CD14-positive monocyte (primary cell): ENCODE measurements around the gene FLCN. TPM values are rescaled to one million over a fixed set of nuclear protein-coding genes. Genes with fewer than 3 reads are reported as not detected.

Experiments
- DNase-seq, 3 donors: peaks; one replicate each; pipeline ENCODE4 v3.0.0-alpha.2; 2011 to 2022
- H2AFZ ChIP-seq: 2 replicates; pipeline ENCODE4 v1.6.0; 2012; ENCODE audit warnings: mild to moderate bottlenecking, low read depth, low read length, inconsistent platforms; ENCODE audit not compliant: insufficient read depth, poor library complexity, severe bottlenecking
- H3K27ac ChIP-seq, 2 donors: 1 replicate in 1 of 2; 2 replicates in 1 of 2; pipeline ENCODE4 v1.5.1; 2012 to 2013; ENCODE audit warnings: low read length in 2 of 2, control low read depth in 1 of 2, inconsistent platforms in 1 of 2, low read depth in 1 of 2, mild to moderate bottlenecking in 1 of 2
- H3K27me3 ChIP-seq, 2 donors: one replicate each; pipeline versions ENCODE4 v1.6.0 to v1.6.1; 2011 to 2013; ENCODE audit warnings: low read length in 2 of 2; ENCODE audit not compliant: control insufficient read depth in 2 of 2, insufficient read depth in 2 of 2
- H3K36me3 ChIP-seq, 2 donors: replicated peaks in 1 of 2; 1 replicate in 1 of 2; 2 replicates in 1 of 2; pipeline versions ENCODE4 v1.5.1 to v1.6.1; 2012 to 2013; ENCODE audit warnings: low read length in 2 of 2, control low read depth in 1 of 2, inconsistent platforms in 1 of 2, mild to moderate bottlenecking in 1 of 2; ENCODE audit not compliant: insufficient read depth in 2 of 2, control insufficient read depth in 1 of 2
- H3K4me1 ChIP-seq, 2 donors: 1 replicate in 1 of 2; 2 replicates in 1 of 2; pipeline versions ENCODE4 v1.5.1 to v1.6.1; 2012 to 2013; ENCODE audit warnings: low read length in 2 of 2, control low read depth in 1 of 2, inconsistent platforms in 1 of 2, mild to moderate bottlenecking in 1 of 2, moderate library complexity in 1 of 2; ENCODE audit not compliant: insufficient read depth in 2 of 2, control insufficient read depth in 1 of 2
- H3K4me2 ChIP-seq: replicated peaks from 2 replicates; pipeline ENCODE3; 2012; ENCODE audit warnings: low read length, moderate library complexity, mild to moderate bottlenecking; ENCODE audit not compliant: poor library complexity, severe bottlenecking; ENCODE audit errors: extremely low read depth
- H3K4me3 ChIP-seq, 3 experiments: fragments of 200-600 bp in 1 of 3; sonication (generic) in 1 of 3; replicated peaks in 1 of 3; 1 replicate in 2 of 3; 2 replicates in 1 of 3; pipeline ENCODE4 v1.5.1; 2011 to 2013; ENCODE audit warnings: low read length in 3 of 3, mild to moderate bottlenecking in 3 of 3, control low read depth in 2 of 3, low read depth in 2 of 3, inconsistent platforms in 1 of 3, moderate library complexity in 1 of 3
- H3K79me2 ChIP-seq: 2 replicates; pipeline ENCODE4 v1.6.0; 2012; ENCODE audit warnings: mild to moderate bottlenecking, control low read depth, inconsistent platforms, low read length, moderate library complexity; ENCODE audit not compliant: insufficient read depth
- H3K9ac ChIP-seq: 2 replicates; pipeline ENCODE4 v1.6.0; 2017; ENCODE audit warnings: low read length, mild to moderate bottlenecking; ENCODE audit not compliant: insufficient read depth, poor library complexity, severe bottlenecking
- H3K9me3 ChIP-seq, 2 donors: replicated peaks in 1 of 2; 1 replicate in 1 of 2; 2 replicates in 1 of 2; pipeline versions ENCODE4 v1.5.1 to v1.6.1; 2012 to 2013; ENCODE audit warnings: low read length in 2 of 2, control low read depth in 1 of 2; ENCODE audit not compliant: control insufficient read depth in 1 of 2, insufficient read depth in 1 of 2
- H4K20me1 ChIP-seq: 2 replicates; pipeline ENCODE4 v1.6.0; 2012; ENCODE audit warnings: mild to moderate bottlenecking, low read length, control low read depth, moderate library complexity; ENCODE audit not compliant: insufficient read depth
- H3K27ac Mint-ChIP-seq, 7 donors: one replicate each; pipeline ENCODE4 v1.8.0; 2020; ENCODE audit warnings: mild to moderate bottlenecking in 7 of 7, mixed read lengths in 7 of 7, moderate library complexity in 6 of 7, inconsistent platforms in 2 of 7
- H3K27me3 Mint-ChIP-seq, 3 donors: one replicate each; pipeline ENCODE4 v1.8.0; 2021 to 2022; ENCODE audit warnings: low read depth in 3 of 3, mild to moderate bottlenecking in 3 of 3, mixed read lengths in 3 of 3, moderate library complexity in 3 of 3, inconsistent platforms in 1 of 3
- H3K36me3 Mint-ChIP-seq, 2 donors: one replicate each; pipeline ENCODE4 v1.8.0; 2020; ENCODE audit warnings: mixed read lengths in 2 of 2, inconsistent platforms in 1 of 2, mild to moderate bottlenecking in 1 of 2
- H3K4me1 Mint-ChIP-seq: one replicate; pipeline ENCODE4 v1.8.0; 2020; ENCODE audit warnings: mild to moderate bottlenecking, mixed read lengths
- H3K4me3 Mint-ChIP-seq, 2 donors: one replicate each; pipeline ENCODE4 v1.8.0; 2020; ENCODE audit warnings: mild to moderate bottlenecking in 2 of 2, mixed read lengths in 2 of 2, moderate library complexity in 1 of 2
- H3K9me3 Mint-ChIP-seq, 7 donors: one replicate each; pipeline ENCODE4 v1.8.0; 2020 to 2022; ENCODE audit warnings: mixed read lengths in 7 of 7, mild to moderate bottlenecking in 6 of 7, moderate library complexity in 6 of 7, inconsistent platforms in 2 of 7
- WGBS: methylation state at CpG from one replicate; pipeline ENCODE4 v1.1.5; 2013; ENCODE audit warnings: missing lambda C conversion rate; ENCODE audit not compliant: insufficient coverage; 5-methylcytosine and 5-hydroxymethylcytosine counted together
- intact Hi-C, 2 donors: fragments of 100-400 bp; cut with micrococcal nuclease; formaldehyde crosslinking; loops; one replicate each; pipeline versions ENCODE4 v1.15.0 to v1.15.1; 2023
- polyA plus RNA-seq, 3 donors: library from polyadenylated mRNA; depleted of rRNA in 1 of 3; unstranded in 2 of 3; stranded (reverse) in 1 of 3; fragments of 300-500 nt in 2 of 3; fragments of >200 nt in 1 of 3; fragmentation: Illumina TruSeq in 2 of 3; gene quantifications; 1 replicate in 2 of 3; 2 replicates in 1 of 3; pipeline ENCODE4 v1.2.3, GENCODE V29; 2012 to 2021
- TF ChIP-seq, protein P1 (sequence below): fragments of 200-600 bp; IDR thresholded peaks from one replicate; pipeline ENCODE4 v1.8.0; 2022; ENCODE audit warnings: antibody characterized with exemption, mild to moderate bottlenecking

The FLCN gene
- polyA plus RNA-seq, 3 donors, result 5.8 to 46.9 (median 8.0) TPM

GRCh38 chr17:17252149-17252661, 15.2 kb upstream of the FLCN start:
- no peak overlapping the region for H3K9ac ChIP-seq
- DNase-seq, result no peak
- no peaks in the 10 kb centered on the region for H3K27me3 ChIP-seq
- no peak overlapping the region for H2AFZ ChIP-seq
- H3K27ac ChIP-seq, result no peak overlapping the region
- H3K9me3 Mint-ChIP-seq, result no peaks in the 10 kb centered on the region
- no peaks in the 10 kb centered on the region for H3K79me2 ChIP-seq
- no peak overlapping the region for H3K4me2 ChIP-seq
- TF ChIP-seq, protein P1, sequence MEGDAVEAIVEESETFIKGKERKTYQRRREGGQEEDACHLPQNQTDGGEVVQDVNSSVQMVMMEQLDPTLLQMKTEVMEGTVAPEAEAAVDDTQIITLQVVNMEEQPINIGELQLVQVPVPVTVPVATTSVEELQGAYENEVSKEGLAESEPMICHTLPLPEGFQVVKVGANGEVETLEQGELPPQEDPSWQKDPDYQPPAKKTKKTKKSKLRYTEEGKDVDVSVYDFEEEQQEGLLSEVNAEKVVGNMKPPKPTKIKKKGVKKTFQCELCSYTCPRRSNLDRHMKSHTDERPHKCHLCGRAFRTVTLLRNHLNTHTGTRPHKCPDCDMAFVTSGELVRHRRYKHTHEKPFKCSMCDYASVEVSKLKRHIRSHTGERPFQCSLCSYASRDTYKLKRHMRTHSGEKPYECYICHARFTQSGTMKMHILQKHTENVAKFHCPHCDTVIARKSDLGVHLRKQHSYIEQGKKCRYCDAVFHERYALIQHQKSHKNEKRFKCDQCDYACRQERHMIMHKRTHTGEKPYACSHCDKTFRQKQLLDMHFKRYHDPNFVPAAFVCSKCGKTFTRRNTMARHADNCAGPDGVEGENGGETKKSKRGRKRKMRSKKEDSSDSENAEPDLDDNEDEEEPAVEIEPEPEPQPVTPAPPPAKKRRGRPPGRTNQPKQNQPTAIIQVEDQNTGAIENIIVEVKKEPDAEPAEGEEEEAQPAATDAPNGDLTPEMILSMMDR, result no peak
- no peak overlapping the region for H3K27ac Mint-ChIP-seq
- no peak overlapping the region for H3K4me3 ChIP-seq
- H3K27me3 Mint-ChIP-seq, result no peaks in the 10 kb centered on the region
- peaks cover 70 to 95% of the 10 kb centered on the region in 2 donors for H3K36me3 Mint-ChIP-seq
- no peaks in the 10 kb centered on the region for H3K9me3 ChIP-seq
- no peaks in the 10 kb centered on the region for H3K4me1 ChIP-seq
- H4K20me1 ChIP-seq, result no peaks in the 10 kb centered on the region
- H3K4me3 Mint-ChIP-seq, result no peak overlapping the region
- H3K36me3 ChIP-seq, result peaks cover 72 to 92% of the 10 kb centered on the region in 2 donors
- intact Hi-C loops, result no loop called here
- 83% methylated on average over 7 of the region's 9 CpGs for WGBS
- no peaks in the 10 kb centered on the region for H3K4me1 Mint-ChIP-seq

DNA sequence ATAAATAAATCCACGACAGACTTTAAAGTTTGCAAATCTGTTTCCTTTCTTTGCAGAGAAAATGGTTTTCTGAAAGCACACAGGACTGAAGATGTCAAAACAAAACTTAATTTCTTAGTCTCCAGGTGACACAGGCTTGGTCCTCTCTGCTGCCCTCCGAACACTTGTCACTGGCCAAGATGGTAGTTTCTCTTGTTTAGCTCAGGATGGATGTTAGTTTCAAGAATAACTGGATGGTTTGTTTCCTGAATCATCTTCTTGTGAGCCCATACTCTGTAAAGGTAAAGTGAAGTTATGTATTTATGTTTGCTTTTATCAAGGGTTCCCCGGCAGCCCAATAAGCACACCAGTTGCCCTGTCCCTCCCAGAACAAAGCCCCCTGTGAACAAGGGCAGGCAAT, 9.9 kb upstream of the FLCN start:
- H4K20me1 ChIP-seq, result no peaks in the 10 kb centered on the region
- 100% methylated on average over 1 of the region's 3 CpGs for WGBS
- no peak for DNase-seq
- no peak overlapping the region for H2AFZ ChIP-seq
- H3K4me1 Mint-ChIP-seq, result no peaks in the 10 kb centered on the region
- no peaks in the 10 kb centered on the region for H3K4me1 ChIP-seq
- peak overlapping the region in 3 of 7 donors; percentile 11 to 33 (median 32) for H3K27ac Mint-ChIP-seq
- no peaks in the 10 kb centered on the region for H3K9me3 ChIP-seq
- peaks cover 53 to 64% of the 10 kb centered on the region in 2 donors for H3K36me3 ChIP-seq
- no peak overlapping the region for H3K4me3 ChIP-seq
- H3K36me3 Mint-ChIP-seq, result peaks cover 44 to 66% of the 10 kb centered on the region in 2 donors
- TF ChIP-seq, protein P1, result no peak
- no peak overlapping the region for H3K4me2 ChIP-seq
- H3K27me3 Mint-ChIP-seq, result no peaks in the 10 kb centered on the region
- H3K9me3 Mint-ChIP-seq, result no peaks in the 10 kb centered on the region
- intact Hi-C loops, result no loop called here
- no peak overlapping the region for H3K9ac ChIP-seq
- no peak overlapping the region for H3K27ac ChIP-seq
- no peaks in the 10 kb centered on the region for H3K79me2 ChIP-seq
- H3K4me3 Mint-ChIP-seq, result no peak overlapping the region
- no peaks in the 10 kb centered on the region for H3K27me3 ChIP-seq
